Central memory CD4-positive, alpha-beta T cell (primary cell): ENCODE data around the gene RPS24.

Source experiments
- DNase-seq: peaks from one replicate; pipeline ENCODE4 v3.0.0; 2022

RPS24 gene

GRCh38 chr10:78028438-78029268 is 5.0 kb upstream of the RPS24 start:
- peak; percentile 9 for DNase-seq

DNA sequence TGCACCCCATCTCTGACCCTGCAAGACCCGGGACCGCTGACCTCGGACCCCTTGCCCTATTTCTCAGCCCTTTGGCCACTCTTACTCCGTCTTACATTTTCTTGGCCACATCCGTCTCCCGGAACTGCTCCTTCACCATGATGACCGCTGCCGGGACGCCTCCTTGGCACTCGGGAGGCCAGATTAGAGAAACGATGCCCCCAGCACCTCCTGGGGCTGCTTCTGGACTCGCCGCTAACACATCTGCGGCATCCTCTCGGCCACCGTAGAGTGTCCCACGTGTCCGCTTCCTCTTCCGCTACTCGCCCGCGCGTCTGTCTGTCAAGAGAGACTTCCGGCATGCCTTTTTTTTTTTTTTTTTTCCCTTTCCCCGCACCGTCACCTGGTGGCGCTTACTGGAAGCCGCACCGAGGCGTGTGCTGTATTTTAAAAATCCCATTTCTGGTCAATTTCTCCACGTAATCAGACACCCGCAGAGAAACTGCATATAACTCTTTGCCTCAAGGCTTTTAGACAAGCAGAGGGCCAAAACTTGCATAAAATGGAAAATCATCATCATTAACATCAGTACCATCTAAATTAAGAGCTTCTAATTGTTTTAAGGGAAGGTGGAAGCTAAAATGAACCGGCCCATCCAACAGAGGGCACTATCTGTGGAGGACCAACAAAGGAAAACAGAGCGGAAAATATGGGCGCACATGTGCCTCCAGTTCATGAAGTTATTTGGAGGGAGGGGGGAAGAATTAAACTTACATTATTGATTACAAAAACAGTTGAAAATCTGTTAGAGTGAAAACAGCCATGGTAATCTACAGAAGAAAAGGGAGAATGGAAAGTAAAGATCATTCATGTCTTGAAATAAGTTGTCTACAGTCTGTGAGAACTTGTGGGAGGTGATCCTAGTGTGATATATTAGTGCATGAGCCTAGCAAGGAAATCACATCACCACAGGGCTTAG is 4.1 kb upstream of the RPS24 start, which contains the start of gene POLR3A:
TSS of gene POLR3A (minus strand) at position 247 of the 958 bp plus-strand sequence. CDS start at position 139, 108 bp downstream.
- DNase-seq = peak; percentile 92

- DNase-seq = no peak
These were observed 351 bp upstream of the RPS24 start for GRCh38 chr10:78033387-78033636.

GRCh38 chr10:78035025-78035424 is 1.4 kb downstream of the RPS24 start:
- DNase-seq = no peak

DNA sequence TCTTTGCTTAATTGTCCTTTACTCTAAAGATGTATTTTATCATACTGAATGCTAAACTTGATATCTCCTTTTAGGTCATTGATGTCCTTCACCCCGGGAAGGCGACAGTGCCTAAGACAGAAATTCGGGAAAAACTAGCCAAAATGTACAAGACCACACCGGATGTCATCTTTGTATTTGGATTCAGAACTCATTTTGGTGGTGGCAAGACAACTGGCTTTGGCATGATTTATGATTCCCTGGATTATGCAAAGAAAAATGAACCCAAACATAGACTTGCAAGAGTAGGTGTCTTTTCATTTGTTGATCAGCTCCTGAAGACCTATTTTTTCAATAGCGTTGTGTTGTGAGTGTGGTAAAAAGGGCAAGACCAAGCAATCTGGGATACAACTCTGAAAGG is 1.8 kb downstream of the RPS24 start:
- no peak for DNase-seq

DNA sequence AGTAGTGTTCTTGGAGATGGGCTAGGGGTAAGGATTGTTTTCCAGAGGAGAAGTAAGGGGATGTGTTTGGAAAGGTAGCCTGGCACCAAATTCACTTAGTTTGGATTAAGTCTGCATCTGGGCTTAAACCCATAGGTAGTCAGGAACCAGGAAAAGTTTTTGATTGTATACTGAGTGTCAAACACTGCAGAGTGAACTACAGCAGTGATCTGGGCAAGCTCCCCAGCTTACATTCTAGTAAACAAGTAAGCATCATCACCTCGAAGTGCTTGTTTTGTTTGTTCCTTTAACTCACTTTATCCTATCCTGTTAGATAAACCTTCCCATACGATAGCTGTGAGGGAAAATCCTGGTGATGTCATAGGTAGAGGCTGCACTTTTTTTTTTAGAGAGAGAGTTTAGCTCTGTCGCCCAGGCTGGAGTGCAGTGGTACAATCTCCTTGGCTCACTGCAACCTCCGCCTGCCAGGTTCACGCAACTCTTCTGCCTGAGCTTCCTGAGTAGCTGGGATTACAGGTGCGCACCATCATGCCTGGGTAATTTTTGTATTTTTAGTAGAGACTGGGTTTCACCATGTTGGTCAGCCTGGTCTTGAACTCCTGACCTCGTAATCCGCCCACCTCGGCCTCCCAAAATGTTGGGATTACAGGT is 2.4 kb downstream of the RPS24 start:
- no peak for DNase-seq

- no peak for DNase-seq
These were observed 4.4 kb downstream of the RPS24 start for GRCh38 chr10:78038105-78038504.

DNA sequence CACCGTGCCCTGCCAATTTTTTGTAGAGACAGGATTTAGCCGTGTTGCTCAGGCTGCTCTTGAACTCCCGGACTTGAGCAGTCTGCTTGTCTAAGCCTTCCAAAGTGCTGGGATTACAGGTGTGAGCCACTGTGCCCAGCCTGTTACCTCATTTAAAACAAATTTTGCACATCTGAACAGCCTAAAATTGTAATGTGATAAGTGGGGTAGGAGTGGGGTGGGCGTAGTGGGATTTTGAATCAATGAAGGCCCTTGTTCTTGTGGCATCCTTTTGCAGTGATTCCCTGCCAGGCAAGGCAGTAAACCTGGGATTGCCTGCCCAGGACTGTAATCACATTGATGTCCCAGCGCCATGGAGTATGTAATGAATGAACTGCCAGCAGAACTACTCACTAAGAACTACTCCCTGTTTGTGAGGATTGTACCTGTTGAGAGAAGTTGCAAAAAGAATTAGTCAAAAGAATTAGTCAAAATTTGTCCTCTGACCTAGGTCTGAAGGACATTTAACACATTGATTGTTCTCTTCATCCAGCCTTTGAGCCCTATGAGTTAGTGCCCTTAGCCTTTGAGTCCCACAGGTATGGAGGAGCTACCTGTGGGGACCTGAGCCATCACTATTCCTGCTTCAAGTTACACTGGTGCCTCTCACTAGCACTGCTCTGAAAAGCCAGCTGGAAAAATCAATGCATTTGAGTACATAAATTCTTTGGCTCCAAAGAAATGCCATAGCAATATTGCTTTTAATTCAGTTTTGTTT is 5.3 kb downstream of the RPS24 start:
- no peak for DNase-seq

DNA sequence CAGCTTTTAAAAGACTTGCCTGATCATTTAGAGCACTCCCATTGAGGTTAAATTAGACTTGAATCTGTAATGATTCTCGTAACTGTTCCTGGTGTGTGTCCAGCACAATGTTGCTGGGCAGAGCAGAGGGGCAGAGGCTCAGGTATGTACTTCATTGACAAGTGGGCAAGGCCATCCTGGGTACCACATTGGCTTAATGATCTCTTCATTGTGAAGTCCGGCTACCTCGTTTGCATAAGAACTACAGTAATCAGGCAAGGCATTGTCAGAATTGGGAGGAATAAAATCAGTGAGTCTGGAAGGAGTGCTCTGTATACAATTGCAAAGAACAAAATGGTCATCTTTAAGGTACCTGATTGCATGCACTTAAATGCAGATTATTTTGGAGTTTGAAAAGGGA is 6.1 kb downstream of the RPS24 start:
- DNase-seq = no peak

GRCh38 chr10:78041170-78042057 is 7.8 kb downstream of the RPS24 start:
- DNase-seq = no peak

DNA sequence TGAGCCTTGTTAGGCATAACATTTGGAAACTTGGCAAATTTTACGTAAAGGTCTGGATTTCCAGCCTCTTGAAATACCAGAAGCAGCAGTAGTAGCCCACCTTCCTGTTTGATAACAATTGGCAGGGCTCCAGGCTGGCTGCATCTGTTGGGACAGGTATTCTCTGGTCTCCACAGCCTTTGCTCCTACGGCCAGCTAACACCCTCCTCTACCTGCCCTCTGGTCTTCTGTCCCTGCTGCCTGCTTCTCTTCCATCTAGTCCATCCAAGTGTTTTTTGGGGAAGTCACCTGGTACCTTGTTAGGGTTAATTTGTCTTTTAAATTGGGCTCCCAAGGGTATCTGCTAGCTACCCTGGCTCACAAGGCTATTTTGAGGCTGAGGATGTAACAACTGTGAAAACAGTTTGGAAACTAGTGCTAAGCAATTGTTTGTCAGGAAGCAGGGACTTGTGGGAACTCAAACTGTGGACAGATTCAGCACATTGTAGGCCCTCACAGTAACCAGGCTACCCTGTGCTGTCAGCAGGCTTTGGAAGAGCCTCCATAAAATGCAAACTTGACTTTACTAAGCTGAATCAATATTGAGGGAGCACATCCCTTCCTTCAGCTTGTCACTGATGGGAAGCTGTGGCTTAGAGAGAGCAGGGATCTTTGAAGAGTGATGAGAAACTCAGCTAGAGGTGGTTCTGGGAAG is 8.5 kb downstream of the RPS24 start:
- DNase-seq = no peak

DNA sequence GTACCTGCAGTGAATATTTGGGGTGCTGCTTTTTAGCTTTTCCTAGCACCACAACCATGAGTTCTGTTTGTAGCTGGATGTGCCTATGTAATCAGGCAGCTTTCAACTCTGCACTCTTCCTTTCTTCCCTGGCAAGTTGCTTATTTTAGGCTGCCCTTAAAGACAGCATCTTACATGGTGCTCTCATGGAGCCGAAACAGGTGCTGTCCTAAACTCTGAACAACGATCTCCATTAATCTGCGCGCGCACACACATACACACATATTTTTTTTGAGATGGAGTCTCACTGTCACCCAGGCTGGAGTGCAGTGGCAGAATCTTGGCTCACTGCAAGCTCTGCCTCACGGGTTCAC is 9.1 kb downstream of the RPS24 start:
- no peak for DNase-seq

DNA sequence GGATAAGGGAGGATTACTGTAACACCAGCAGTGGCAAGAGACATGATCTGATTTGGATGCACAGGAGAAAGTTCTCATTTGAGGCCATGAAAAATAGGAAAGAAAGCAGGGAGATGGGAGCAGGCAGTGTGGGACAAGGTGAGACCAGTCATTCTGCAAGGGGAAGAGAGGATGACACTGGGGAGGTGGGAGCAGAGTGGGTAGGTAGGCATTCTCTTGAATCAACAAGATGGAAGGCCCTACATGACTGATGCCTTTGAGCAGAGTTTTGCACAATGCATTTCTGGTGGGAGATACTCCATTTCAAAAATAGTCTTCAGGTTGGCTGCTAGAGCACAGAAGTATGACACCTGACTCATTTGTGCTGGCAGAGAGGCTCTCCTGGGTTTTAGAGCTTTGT is 10.5 kb downstream of the RPS24 start:
- DNase-seq = no peak

DNA sequence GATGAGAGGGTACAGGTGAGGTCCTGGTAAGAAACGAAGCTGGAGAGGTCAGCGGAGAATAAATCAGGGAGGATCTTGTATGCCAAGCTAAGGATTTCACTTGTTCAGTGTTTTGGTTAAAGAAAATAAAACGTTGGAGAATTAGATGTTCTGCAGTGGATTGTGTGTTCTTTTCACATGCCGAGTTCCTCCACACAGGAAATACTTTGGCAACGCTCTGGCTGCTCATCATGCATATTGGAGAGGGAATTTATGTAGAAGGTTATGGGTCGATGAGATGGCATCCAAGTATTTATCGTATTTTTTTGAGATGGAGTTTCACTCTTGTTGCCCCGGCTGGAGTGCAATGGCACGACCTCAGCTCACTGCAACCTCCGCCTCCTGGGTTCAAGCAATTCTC is 11.0 kb downstream of the RPS24 start:
- no peak for DNase-seq

DNA sequence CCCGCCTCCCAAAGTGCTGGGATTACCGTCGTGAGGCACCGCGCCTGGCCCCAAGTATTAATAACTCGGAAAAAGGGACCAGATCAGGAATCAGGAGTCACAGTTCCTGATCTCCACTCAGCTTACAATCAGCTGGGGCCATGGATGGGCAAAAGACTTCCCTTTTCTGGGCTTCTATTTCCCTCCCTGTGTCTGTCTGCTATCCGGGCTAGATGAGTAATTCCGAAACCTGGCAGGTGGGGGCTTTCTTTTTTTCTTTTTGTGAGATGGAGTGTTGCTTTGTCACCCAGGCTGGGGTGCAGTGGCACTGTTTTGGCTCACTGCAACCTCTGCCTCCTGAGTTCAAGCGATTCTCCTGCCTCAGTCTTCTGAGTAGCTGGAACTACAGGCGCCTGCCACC is 11.6 kb downstream of the RPS24 start:
- no peak for DNase-seq

- no peak for DNase-seq
These were observed 12.2 kb downstream of the RPS24 start for GRCh38 chr10:78045856-78046255.

DNA sequence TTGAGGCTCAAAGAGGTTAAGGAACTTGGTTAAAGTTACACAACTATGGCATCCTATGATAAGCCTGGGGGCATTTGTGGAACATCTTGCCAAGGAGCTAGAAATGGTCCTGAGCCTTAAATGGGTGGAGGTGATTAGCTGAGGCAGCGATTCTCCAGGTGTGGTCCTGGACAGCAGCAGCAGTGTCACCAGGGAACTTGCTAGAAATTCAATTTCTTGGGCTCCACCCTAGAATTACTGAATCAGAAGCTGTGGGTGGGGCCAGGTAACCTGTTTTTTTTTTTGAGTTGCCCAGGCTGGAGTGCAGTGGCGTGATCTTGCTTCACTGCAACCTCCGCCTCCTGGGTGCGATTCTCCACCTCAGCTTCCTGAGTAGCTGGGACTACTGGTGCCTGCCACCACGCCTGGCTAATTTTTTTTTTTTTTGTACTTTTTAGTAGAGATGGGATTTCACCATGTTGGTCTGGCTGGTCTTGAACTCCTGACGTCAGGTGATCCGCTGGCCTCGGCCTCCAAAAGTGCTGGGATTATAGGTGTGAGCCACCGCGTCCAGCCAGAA is 13.1 kb downstream of the RPS24 start:
- no peak for DNase-seq

DNA sequence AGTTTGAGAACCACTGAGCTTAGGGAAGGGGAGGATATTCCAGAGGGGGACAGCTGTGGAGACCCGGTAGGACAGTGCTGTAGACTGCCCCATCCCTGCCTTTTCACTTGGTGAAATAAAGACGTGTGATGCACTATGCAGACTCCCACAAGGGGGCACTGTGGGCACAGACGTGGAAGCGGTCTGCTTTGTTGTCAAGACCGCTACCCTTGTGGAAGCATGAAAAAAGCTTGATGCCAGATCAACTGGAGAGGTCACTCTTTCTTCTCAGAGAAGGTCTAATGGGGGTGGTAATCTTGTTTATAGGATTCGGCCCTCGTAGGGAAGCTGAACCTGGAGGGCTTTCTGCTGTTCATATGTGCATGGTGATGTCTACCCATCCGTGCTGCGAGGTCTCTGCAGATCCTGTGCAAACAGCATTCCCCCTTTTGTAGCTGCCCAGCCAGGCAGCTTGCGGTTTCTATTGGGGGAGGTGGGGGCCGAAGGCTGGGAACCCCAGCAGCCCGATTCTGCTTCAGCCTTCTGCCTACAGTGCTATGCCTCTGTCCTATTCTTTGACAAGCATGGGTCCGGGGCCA is 13.7 kb downstream of the RPS24 start:
- peak; percentile 66 for DNase-seq

- no peak for DNase-seq
These were observed 16.2 kb downstream of the RPS24 start for GRCh38 chr10:78049851-78050250.

- no peak for DNase-seq
These were observed 19.7 kb downstream of the RPS24 start for GRCh38 chr10:78053211-78053868.
